GM21576 (cell line): ENCODE measurements around the gene MEGF6.

ENCODE experiments used
- ATAC-seq: cut with Tn5 transposase; IDR thresholded peaks from one replicate; pipeline ENCODE4 v1.9.1; 2021; ENCODE audit warnings: mild to moderate bottlenecking, moderate library complexity; ENCODE audit not compliant: unreplicated experiment

The MEGF6 gene

GRCh38 chr1:3463891-3464648 lies 147.2 kb downstream of the MEGF6 start:
- no peak for ATAC-seq

DNA sequence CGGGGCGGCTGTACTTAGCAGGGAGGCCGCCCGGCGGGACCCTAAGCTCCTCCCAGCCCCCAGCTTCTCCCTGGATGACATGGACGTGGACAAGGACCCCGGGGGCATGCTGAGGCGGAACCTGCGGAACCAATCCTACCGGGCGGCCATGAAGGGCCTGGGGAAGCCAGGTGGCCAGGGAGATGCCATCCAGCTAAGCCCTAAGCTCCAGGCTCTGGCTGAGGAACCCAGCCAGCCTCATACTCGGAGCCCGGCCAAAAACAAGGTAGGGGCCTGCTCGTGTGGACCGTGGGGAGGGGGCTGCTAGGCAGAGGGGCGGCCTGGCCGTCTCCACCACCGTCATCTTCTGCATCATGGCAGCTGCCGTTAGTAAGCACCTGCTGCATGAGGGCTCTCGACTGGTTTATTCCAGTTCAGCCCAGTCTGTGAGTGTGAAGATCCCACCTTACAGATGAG lies 147.9 kb downstream of the MEGF6 start:
- no peak for ATAC-seq

DNA sequence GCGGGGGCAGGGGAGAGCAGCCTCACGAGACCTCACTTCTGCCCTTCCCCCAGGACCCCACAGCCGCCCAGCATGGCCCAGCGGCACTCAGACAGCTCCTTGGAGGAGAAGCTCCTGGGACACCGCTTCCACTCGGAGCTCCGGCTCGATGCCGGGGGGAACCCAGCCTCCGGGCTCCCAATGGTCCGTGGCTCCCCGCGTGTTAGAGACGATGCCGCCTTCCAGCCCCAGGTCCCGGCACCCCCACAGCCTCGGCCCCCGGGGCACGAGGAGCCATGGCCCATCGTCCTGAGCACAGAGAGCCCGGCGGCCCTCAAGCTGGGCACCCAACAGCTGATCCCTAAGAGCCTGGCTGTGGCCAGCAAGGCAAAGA lies 148.3 kb downstream of the MEGF6 start:
- no peak for ATAC-seq

- no peak for ATAC-seq
Measured at GRCh38 chr1:3462356-3463012, 148.8 kb downstream of the MEGF6 start.

DNA sequence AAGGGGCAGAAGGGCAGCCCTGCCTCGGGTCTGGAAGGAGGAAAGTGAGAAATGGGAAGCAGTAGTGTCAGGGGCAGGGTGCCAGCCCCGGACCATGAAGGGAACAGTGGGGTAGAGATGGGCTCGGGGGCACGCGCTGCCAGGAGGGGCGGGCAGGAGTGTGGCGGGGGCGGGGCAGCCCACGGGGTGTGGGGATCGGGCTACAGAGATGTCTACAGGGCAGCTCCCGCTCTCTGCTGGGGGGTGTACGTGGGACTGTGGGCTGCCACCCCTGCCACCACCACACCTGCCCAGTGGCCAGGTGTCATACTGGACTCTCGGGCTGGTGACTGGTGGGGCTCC lies 149.4 kb downstream of the MEGF6 start:
- no peak for ATAC-seq

GRCh38 chr1:3461238-3461933 lies 149.9 kb downstream of the MEGF6 start:
- no peak for ATAC-seq

GRCh38 chr1:3460672-3461131 lies 150.6 kb downstream of the MEGF6 start:
- ATAC-seq, result no peak

DNA sequence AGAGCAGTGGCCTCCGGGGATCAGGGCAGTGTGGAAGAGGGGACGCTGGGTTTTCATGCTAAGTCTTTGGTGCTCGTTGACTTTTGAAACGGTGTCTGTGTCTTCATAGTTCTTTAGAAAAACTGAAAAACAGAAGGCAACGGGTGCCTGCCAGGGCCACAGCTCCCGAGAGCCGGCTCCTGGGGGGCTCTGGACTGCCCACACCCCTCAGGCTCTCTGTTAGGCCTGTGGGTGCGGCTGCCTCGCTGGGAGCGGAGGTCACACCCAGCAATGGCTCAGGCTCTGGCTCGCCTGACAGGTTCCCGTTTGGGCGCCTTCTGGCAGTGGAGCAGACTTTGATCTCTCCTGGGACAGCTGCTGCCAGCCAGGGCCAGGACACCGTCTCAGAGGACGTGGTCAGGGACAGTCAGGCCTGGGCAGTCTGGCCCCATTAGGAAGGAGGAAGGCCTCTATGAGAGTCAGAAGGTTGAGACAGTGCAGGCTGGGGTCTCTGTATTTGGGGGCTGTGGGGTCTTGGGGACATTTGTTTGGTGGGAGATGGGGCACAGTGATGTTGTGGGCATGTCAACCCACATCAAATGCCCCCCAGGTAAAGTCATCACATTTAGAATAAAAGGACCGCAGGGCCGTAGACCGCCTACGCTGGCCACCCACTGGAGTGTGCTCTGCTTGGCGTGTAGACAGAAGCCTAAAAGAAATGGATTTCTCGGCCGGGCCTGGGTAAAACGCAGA lies 151.2 kb downstream of the MEGF6 start:
- no peak for ATAC-seq

DNA sequence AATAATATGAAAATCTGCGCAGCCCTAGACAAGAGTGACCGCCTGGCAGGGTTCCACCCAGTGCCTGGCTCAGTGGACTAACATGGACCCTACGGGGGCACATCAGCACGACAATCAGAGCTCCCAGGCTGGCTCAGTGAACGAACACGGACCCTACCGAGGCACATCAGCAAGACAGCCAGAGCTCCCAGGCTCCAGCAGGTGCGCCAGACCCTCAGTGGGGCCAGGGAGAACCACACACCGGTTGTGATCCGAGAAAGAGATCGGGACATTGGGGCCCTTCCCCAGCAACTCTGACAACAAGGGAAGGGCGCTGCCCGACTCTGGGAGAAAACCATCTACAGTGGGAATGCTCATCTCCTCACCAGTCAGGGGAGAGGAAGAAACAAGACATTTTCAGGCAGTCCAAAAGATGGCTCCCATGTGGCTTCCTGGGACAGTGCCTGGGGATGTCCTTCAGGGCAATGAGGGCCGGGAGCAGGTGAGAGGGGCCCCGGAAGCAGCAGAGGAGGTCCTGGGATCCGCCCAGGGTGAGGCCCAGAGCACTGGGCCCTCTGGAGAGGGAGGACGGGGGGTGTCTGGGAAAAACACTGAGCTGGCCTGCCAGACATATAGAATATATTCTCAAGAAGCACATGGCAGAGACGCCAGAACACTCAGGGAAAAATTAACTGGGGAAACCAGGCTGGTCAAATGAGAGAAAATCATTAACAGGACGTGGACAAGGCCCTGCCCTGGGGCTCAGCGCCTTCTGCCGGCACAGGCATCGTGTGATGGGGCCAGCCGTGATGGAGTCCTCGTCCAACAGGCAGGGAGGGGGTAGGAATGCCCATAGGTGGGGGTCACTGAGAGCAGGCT lies 152.0 kb downstream of the MEGF6 start:
- no peak for ATAC-seq

GRCh38 chr1:3457910-3458883 lies 153.1 kb downstream of the MEGF6 start:
- ATAC-seq, result no peak

DNA sequence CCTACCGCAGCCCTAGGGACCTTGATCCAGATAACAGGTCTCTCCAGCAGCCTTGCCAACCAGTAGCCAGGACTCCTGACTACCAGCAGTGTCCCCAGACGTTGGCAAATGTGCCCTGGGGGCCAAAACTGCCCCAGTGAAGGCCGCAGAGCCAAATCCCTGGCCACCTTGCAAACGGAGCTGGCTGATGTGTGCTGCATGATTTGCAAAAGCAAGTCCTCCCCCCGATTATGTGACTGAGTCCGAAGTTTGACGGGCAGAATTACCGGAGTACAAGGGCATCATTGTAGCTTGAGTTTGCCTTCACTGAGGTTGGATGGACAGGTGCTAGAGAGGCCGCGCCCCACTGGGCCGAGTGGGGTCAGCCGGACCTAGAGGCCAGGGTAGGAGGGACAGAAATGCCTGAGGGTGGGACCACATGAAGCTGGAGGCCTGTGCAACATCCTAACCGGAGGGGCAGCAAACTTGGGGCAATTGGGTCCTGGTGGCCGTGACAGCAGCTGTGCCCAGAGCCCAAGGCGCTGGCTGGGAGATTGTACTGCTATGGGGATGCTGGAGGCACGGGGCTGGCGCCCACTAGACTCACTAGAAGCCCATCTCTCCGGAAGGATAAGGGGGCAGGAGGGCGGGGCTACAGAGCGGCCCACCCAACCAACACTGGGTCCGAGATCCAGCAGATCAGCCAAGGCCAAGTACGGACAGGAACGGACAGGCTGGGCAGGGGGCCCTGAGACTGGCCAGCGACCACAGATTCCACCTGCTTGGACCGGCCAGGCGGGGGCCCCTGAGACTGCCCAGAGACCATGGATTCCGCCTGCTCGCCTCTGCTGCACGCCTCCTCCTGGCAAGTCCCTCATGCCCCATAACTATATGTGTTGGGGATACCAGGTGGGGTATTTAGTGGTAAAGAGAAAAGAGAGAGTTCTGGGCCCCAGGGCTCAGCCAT lies 154.1 kb downstream of the MEGF6 start:
- ATAC-seq, result no peak

GRCh38 chr1:3456449-3456963 lies 154.8 kb downstream of the MEGF6 start:
- no peak for ATAC-seq

- ATAC-seq, result no peak
Measured at GRCh38 chr1:3455670-3456448, 155.4 kb downstream of the MEGF6 start.

DNA sequence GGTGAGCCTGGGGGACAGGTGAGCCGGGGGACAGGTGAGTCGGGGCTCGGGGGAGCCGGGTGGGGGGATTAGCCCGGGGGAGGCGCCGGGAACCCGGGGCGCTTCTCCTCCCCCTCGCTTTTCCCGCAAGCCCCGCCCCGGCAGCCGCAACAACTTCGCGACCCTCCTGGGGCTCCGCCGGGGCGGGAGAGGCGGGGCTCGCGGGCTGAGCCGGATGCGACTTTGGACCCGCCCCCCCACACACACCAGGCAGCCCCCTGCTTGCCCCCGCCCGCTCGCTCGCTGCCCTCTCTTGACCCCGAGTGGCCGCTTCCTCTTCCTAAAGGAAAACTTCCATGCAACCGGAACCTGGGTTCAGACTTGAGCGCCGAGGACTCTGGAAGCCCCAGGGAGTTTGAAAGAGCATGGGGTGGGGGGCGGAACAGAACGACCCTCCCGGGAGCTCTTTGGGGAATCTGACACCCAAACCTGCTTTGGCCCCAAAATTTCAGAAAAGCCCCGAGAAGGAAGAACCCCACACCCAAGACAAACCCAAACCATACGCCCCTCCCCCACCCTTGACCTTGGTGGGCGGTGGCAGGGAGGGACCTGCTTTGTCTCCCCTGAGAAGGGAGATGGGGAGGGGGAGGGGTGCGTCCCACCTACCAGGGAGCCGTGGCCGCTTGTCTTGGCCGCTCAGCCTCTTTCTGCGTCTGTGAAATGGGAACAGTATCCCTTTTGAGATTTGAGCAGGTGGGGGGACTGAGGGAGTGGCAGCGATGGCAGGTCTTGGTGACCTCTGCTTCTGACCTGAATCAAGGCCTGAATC lies 156.3 kb downstream of the MEGF6 start:
- ATAC-seq, result no peak

DNA sequence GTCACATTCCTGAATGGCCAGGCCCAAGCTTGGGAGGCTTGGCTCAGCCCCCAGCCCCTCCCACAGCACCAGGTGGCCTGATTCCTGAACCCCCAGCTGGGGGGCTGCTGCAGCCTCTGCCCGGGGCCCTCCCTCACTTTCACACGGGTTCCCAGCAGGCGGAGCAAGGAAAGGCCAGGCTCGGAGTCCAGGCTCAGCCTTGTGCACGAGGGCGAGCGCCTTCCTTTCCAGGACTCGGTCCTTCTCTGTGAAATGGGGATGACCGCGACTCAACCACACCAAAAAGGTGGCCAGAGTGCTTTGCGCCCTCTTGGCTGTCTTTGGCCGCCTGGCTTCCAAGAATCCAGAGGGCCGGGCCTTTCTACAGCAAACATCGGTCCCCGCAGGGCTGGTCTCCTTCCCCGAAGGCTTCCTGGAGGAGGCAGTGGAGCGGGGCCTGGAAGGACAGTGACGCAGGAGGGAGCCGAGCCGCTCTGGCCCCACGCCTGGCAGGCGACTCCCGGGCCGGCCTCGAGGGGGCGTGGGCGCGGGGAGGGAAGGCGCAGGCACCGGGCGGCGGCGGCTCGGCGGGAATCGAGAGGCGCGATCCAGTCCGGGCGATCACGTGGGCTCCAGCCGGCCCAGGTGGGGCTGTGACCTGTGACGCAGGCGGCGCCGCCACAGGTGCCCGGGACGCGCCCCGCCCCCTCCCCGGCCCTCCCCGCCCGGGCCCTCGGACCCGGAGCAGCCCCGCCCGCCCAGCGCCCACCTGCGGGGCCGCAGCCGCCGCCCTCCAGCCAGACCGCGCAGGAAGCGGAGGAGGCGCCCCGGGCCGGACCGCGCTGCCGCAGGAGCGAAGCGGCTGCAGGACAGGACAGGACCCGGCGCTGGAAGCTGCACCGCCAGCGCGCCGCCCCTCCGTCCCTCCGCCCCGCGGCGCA lies 157.2 kb downstream of the MEGF6 start, which contains the start of gene ARHGEF16:
TSS of gene ARHGEF16 (plus strand) at position 775 of the 920 bp plus-strand sequence. CDS start 8,420 bp downstream, outside the sequence.
- ATAC-seq, result no peak
